HG02840 (cell line): ENCODE data around the gene IMP4.
A peak's percentile ranks its signal among the peaks of the same experiment; 100 is the strongest.
"Not testable (repeated sequence)": the region's sequence is repeated elsewhere in the genome, so short reads cannot be mapped to it uniquely, and the experiment has no call there.

Experiments
- ATAC-seq: cut with Tn5 transposase; IDR thresholded peaks from one replicate; pipeline ENCODE4 v1.9.1; 2021; ENCODE audit warnings: mild to moderate bottlenecking, moderate library complexity, moderate number of reproducible peaks; ENCODE audit not compliant: unreplicated experiment, low FRiP score

The IMP4 gene

GRCh38 chr2:130342533-130343275, at the start of gene IMP4:
Gene IMP4, plus strand, starts transcription at chr2:130342897. Its CDS starts 36 bp downstream, at chr2:130342933.
- peak; percentile 86 for ATAC-seq

- ATAC-seq: no peak
Observed at GRCh38 chr2:130300258-130300969, 42.3 kb upstream of the IMP4 start.

- no peak for ATAC-seq
Observed at GRCh38 chr2:130300970-130301348, 41.7 kb upstream of the IMP4 start.

GRCh38 chr2:130302164-130302886, 40.4 kb upstream of the IMP4 start:
- ATAC-seq: no peak

- ATAC-seq: peak; percentile 70
Observed at GRCh38 chr2:130303169-130303568, 39.5 kb upstream of the IMP4 start.

- ATAC-seq: no peak
Observed at GRCh38 chr2:130304726-130305125, 38.0 kb upstream of the IMP4 start.

GRCh38 chr2:130307850-130308249, 34.8 kb upstream of the IMP4 start:
- ATAC-seq: no peak

GRCh38 chr2:130310881-130311280, 31.8 kb upstream of the IMP4 start:
- ATAC-seq: no peak

- no peak for ATAC-seq
Observed at GRCh38 chr2:130313812-130314334, 28.8 kb upstream of the IMP4 start.

GRCh38 chr2:130314377-130314776, 28.3 kb upstream of the IMP4 start:
- ATAC-seq: no peak

- ATAC-seq: no peak
Observed at GRCh38 chr2:130316596-130316995, 26.1 kb upstream of the IMP4 start.

GRCh38 chr2:130318906-130319305, 23.8 kb upstream of the IMP4 start:
- ATAC-seq: no peak

- no peak for ATAC-seq
Observed at GRCh38 chr2:130319536-130319935, 23.2 kb upstream of the IMP4 start.

GRCh38 chr2:130327703-130328527, 14.8 kb upstream of the IMP4 start:
- ATAC-seq: no peak

- no peak for ATAC-seq
Observed at GRCh38 chr2:130328710-130329109, 14.0 kb upstream of the IMP4 start.

GRCh38 chr2:130332271-130333073, 10.2 kb upstream of the IMP4 start:
- ATAC-seq: no peak

- not testable (repeated sequence) for ATAC-seq
Observed at GRCh38 chr2:130333253-130333652, 9.4 kb upstream of the IMP4 start.

GRCh38 chr2:130334026-130334425, 8.7 kb upstream of the IMP4 start:
- no peak for ATAC-seq

GRCh38 chr2:130335226-130335625, 7.5 kb upstream of the IMP4 start:
- no peak for ATAC-seq
